Measurements from ENCODE around the gene MUS81. TPM values are rescaled to one million over a fixed set of nuclear protein-coding genes. Genes with fewer than 3 reads are reported as not detected.
A peak's percentile ranks its signal among the peaks of the same experiment; 100 is the strongest.

Gene MUS81
- total RNA-seq, 1 donor from 2014 or later, result 114 TPM

DNA sequence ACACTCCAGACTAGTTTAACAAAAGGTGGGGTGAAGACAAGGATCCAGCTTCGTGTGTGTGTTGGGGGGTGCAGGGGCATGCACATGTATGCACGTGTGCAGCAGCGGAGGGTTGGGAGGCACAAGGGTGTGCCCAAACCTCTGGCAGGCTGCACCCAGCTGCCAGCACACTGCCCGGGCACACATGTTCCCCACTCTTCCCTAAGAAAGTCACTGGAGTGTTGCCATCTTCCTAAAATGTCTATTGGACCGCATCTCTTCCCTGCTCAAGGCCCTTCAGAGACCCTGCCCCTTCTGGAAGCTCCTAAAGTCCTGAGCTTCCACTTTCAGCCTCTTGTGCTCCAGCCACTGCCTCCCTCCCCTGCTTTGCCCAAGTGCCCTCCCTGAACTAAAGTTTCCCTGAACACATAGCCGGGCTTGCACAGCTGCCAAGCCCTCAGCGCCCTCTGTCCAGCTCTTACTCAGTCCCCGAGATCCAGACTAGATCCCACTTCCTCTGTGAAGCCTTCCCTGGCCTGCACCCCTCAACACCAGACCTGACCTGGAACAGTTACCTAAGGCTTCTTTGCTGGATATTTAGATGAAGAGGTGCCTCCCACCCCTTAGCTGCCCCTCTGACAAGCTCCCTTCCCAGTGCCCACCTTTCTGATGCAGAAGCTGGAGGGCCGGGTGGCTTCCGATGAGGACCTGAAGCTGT is 8.3 kb upstream of the MUS81 start:
- Mint-ChIP-seq H3K4me3 (ENCODE audit: unreplicated experiment) (peak overlapping the region; percentile 52), H3K4me1 (ENCODE audit: low read depth, unreplicated experiment) (peaks cover 16% of the 10 kb centered on the region), H3K36me3 (ENCODE audit: unreplicated experiment) (no peaks in the 10 kb centered on the region), H3K27ac (ENCODE audit: unreplicated experiment) (peak overlapping the region; percentile 55), H3K9me3 (ENCODE audit: unreplicated experiment) (peaks cover 20% of the 10 kb centered on the region), H3K27me3 (ENCODE audit: unreplicated experiment) (peaks cover 15% of the 10 kb centered on the region)
- TF ChIP-seq, protein P1, sequence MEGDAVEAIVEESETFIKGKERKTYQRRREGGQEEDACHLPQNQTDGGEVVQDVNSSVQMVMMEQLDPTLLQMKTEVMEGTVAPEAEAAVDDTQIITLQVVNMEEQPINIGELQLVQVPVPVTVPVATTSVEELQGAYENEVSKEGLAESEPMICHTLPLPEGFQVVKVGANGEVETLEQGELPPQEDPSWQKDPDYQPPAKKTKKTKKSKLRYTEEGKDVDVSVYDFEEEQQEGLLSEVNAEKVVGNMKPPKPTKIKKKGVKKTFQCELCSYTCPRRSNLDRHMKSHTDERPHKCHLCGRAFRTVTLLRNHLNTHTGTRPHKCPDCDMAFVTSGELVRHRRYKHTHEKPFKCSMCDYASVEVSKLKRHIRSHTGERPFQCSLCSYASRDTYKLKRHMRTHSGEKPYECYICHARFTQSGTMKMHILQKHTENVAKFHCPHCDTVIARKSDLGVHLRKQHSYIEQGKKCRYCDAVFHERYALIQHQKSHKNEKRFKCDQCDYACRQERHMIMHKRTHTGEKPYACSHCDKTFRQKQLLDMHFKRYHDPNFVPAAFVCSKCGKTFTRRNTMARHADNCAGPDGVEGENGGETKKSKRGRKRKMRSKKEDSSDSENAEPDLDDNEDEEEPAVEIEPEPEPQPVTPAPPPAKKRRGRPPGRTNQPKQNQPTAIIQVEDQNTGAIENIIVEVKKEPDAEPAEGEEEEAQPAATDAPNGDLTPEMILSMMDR (IDR thresholded peaks at IDR 0.05; ENCODE audit: partially characterized antibody, unreplicated experiment), result no peak
- no peak for DNase-seq

DNA sequence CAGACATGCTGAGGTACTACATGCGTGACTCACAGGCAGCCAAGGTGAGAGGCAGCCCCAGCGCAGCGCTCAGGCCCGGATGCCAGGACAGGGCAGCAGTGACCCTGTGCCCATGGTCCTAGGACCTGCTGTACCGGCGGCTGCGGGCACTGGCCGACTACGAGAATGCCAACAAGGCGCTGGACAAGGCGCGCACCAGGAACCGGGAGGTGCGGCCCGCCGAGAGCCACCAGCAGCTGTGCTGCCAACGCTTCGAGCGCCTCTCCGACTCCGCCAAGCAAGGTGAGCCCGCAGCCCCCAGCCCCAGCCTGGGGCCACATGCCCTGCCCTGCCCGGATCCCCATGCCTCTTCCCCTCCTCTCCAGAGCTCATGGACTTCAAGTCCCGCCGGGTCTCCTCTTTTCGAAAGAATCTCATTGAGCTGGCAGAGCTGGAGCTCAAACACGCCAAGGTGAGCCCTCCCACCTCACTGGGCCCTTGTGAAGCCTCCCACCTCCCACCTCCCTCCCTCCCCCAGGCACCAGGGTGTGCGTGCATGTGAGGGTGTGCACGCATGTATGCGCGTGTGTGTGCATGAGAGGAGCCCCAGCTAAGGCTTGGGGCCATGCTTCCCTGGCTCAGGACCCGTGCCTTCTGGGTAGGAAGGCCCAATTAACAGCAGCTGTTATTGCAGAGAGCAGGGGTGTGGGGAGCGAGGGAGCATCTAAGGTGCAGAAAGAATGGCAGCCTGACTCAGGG is 7.6 kb upstream of the MUS81 start:
- no peak overlapping the region for H3K27ac Mint-ChIP-seq (ENCODE audit: unreplicated experiment)
- H3K4me3 Mint-ChIP-seq (ENCODE audit: unreplicated experiment), result no peak overlapping the region
- no peaks in the 10 kb centered on the region for H3K36me3 Mint-ChIP-seq (ENCODE audit: unreplicated experiment)
- peaks cover 16% of the 10 kb centered on the region for H3K4me1 Mint-ChIP-seq (ENCODE audit: low read depth, unreplicated experiment)
- no peak for DNase-seq
- peaks cover 20% of the 10 kb centered on the region for H3K9me3 Mint-ChIP-seq (ENCODE audit: unreplicated experiment)
- H3K27me3 Mint-ChIP-seq (ENCODE audit: unreplicated experiment), result peaks cover 15% of the 10 kb centered on the region
- TF ChIP-seq, protein P1 (IDR thresholded peaks at IDR 0.05; ENCODE audit: partially characterized antibody, unreplicated experiment), result no peak

DNA sequence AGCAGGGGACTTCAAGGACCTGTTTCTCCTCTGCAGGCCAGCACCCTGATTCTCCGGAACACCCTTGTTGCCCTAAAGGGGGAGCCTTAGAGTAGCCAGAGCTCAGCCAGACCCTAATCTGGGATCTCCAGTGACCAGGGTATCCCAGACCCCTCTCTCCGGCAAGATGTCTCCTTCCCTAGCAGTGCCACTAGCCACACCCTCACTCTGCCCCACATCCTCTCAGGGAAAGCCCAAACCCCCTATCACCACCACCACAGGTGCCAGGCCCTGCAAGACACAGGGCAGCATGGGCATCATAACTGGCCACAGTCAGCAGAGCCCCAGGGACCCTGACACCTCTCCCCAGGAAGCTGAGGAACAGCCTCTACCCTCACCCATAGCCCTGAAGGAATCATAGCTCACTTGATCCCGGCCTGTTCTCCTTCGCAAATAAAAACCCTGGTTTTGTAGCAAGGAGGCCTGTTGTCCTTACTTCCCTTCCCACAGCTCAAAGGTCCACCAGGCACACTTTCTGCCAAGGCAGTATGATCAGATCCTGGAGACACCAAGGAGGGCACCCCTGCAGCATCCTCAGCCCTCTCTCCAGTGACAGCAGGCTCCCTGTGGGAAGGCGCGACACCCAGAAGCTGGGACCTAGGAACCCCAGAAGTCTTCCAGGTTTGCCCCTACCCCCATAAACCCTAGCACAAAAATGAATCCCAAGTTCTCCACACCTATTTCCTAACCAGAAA is 6.8 kb upstream of the MUS81 start:
- H3K4me3 Mint-ChIP-seq (ENCODE audit: unreplicated experiment), result peak overlapping the region; percentile 42
- peaks cover 16% of the 10 kb centered on the region for H3K4me1 Mint-ChIP-seq (ENCODE audit: low read depth, unreplicated experiment)
- peaks cover 18% of the 10 kb centered on the region for H3K27me3 Mint-ChIP-seq (ENCODE audit: unreplicated experiment)
- peaks cover 23% of the 10 kb centered on the region for H3K9me3 Mint-ChIP-seq (ENCODE audit: unreplicated experiment)
- TF ChIP-seq, protein P1 (IDR thresholded peaks at IDR 0.05; ENCODE audit: partially characterized antibody, unreplicated experiment), result no peak
- no peaks in the 10 kb centered on the region for H3K36me3 Mint-ChIP-seq (ENCODE audit: unreplicated experiment)
- H3K27ac Mint-ChIP-seq (ENCODE audit: unreplicated experiment), result peak overlapping the region; percentile 68
- no peak for DNase-seq

DNA sequence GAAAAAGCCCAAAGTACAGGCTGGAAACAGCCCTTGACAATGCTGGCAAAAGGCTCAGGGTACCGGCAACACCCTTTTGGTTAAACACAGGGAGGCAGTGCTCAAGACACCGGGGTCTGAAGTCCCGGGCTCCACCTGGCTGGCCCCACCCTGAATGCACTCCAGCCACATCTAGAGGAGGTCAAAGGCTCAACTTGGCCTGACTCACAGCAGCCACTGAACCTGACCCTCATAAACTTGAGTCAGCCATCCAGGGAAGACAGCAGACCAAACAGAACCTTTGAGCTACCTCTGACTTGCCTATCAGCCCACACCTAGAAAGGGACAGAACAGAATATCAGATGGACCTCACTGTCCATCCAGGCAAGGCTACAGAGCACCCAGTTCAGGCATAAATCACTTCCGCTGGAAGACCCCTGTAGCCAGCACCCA is 6.1 kb upstream of the MUS81 start:
- Mint-ChIP-seq H3K27me3 (ENCODE audit: unreplicated experiment) (peaks cover 22% of the 10 kb centered on the region), H3K36me3 (ENCODE audit: unreplicated experiment) (no peaks in the 10 kb centered on the region), H3K27ac (ENCODE audit: unreplicated experiment) (peak overlapping the region; percentile 8), H3K9me3 (ENCODE audit: unreplicated experiment) (peaks cover 28% of the 10 kb centered on the region), H3K4me1 (ENCODE audit: low read depth, unreplicated experiment) (peaks cover 16% of the 10 kb centered on the region), H3K4me3 (ENCODE audit: unreplicated experiment) (peak overlapping the region; percentile 28)
- TF ChIP-seq, protein P1 (IDR thresholded peaks at IDR 0.05; ENCODE audit: partially characterized antibody, unreplicated experiment), result no peak
- no peak for DNase-seq

Measured in glutamatergic neuron (in vitro differentiated cells).